DND-41 (cell line): Measurements from ENCODE around the gene DNAH5.

Experiments
- ATAC-seq: fragments of 200-7000 bp; cut with Tn5 transposase; 3 replicates; pipeline ENCODE4 v1.9.1; 2021; ENCODE audit warnings: low read depth; ENCODE audit not compliant: insufficient read depth
- DNase-seq: peaks from one replicate; pipeline ENCODE4 v3.0.0-alpha.2; 2020
- H2AFZ ChIP-seq: 2 replicates; pipeline ENCODE4 v1.6.0; 2012; ENCODE audit warnings: low read depth, low read length
- H3K27ac ChIP-seq: 2 replicates; pipeline ENCODE4 v1.5.1; 2012; ENCODE audit warnings: low read length, inconsistent platforms
- H3K27me3 ChIP-seq: fragments of 200-600 bp; sonication (generic); 2 replicates; pipeline ENCODE4 v1.6.0; 2012; ENCODE audit warnings: low read length, mild to moderate bottlenecking, inconsistent platforms; ENCODE audit not compliant: insufficient read depth, poor library complexity
- H3K36me3 ChIP-seq: 2 replicates; pipeline ENCODE4 v1.5.1; 2012; ENCODE audit warnings: low read length, inconsistent platforms; ENCODE audit not compliant: insufficient read depth
- H3K4me1 ChIP-seq: 2 replicates; pipeline ENCODE4 v1.5.1; 2012; ENCODE audit warnings: mild to moderate bottlenecking, low read length; ENCODE audit not compliant: insufficient read depth
- H3K4me2 ChIP-seq: 2 replicates; pipeline ENCODE4 v1.6.0; 2012; ENCODE audit warnings: mild to moderate bottlenecking, moderate library complexity, low read length, inconsistent platforms; ENCODE audit not compliant: insufficient read depth
- H3K4me3 ChIP-seq, 2 experiments: fragments of 200-600 bp in 1 of 2; shearing (Covaris generic) in 1 of 2; 2 replicates each; pipeline ENCODE4 v1.5.1; 2012 to 2016; ENCODE audit warnings: inconsistent platforms in 2 of 2, low read length in 2 of 2, mild to moderate bottlenecking in 2 of 2, low read depth in 1 of 2, moderate library complexity in 1 of 2
- H3K79me2 ChIP-seq: 2 replicates; pipeline ENCODE4 v1.6.0; 2012; ENCODE audit warnings: low read length, inconsistent platforms; ENCODE audit not compliant: insufficient read depth
- H3K9ac ChIP-seq: 2 replicates; pipeline ENCODE4 v1.6.0; 2012; ENCODE audit warnings: low read depth, mild to moderate bottlenecking, inconsistent platforms, low read length, moderate library complexity
- H3K9me3 ChIP-seq: 2 replicates; pipeline ENCODE4 v1.5.1; 2012; ENCODE audit warnings: low read length, moderate library complexity, mild to moderate bottlenecking, inconsistent platforms; ENCODE audit not compliant: insufficient read depth, severe bottlenecking
- H4K20me1 ChIP-seq: 2 replicates; pipeline ENCODE4 v1.6.0; 2012; ENCODE audit warnings: low read length; ENCODE audit not compliant: insufficient read depth
- CTCF ChIP-seq: IDR thresholded peaks from 2 replicates; pipeline ENCODE4 v1.5.1; 2012; ENCODE audit warnings: borderline replicate concordance, low read length, moderate library complexity, mild to moderate bottlenecking; ENCODE audit not compliant: poor library complexity, severe bottlenecking; ENCODE audit errors: extremely low read depth
- EZH2 ChIP-seq: IDR thresholded peaks from 3 replicates; pipeline ENCODE4 v1.6.1; 2012; ENCODE audit warnings: borderline replicate concordance, low read depth, mild to moderate bottlenecking, moderate library complexity, low read length, inconsistent platforms; ENCODE audit not compliant: severe bottlenecking

Gene DNAH5

DNA sequence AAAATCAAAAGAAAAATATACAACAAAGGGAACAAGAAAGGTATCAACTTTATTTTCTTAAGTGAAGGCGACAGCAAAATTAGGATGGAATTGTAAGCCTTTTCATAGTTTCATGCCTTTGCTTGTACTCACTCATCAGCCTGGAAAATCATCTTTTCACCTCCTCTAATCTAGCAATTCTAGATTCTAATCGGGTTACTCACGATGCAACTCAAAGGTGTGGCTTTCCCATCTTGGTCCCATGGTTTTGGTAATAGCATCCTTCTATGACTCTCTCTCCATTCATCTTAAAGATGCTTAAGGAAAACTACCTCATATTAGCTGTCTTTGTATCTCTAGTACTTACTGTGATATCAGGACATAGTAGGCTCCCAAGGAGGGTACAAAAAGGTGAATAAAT is 30.5 kb downstream of the DNAH5 start:
- H3K27me3 ChIP-seq: no peaks in the 10 kb centered on the region
- DNase-seq: no peak
- H3K27ac ChIP-seq: no peak overlapping the region

DNA sequence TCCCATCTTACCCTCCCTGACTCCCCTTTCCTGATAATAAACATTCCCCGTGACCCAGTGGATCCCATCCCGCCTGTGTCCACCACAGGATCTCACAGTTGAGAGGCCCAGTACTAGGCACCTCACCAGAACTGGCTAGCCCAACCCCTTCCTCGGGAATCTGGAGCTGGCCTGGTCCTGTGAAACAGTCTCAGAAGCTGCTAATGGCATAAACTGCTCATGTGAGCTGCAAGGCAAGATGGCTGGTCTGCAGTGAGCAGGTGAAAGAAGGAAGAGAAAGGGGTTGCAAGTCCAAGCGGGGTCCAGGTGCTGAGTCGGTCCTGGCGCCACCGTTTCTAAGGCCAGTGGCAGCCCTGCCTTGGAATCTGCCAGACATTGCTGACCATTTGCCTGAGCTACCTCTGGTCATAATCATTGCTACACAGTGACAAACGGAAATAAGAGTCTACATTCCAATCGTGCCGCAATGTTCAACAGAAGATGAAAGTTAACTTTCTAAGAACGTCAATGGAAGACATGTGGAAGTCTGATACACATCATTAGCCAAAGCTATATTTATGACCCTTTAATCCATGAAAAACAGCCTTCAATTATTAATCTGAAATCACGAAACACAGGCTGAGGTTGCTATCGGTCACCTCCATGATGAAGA is 33.7 kb downstream of the DNAH5 start:
- Histone ChIP-seq H4K20me1 (no peaks in the 10 kb centered on the region), H3K4me3 (no peak overlapping the region), H3K79me2 (no peaks in the 10 kb centered on the region), H3K27ac (no peak overlapping the region), H2AFZ (no peak overlapping the region), H3K4me1 (no peaks in the 10 kb centered on the region), H3K36me3 (no peaks in the 10 kb centered on the region), H3K9ac (no peak overlapping the region), H3K4me2 (no peak overlapping the region), H3K27me3 (no peaks in the 10 kb centered on the region), H3K9me3 (no peaks in the 10 kb centered on the region)
- no peak for DNase-seq
- TF ChIP-seq EZH2: no peak
- TF ChIP-seq CTCF: no peak
- ATAC-seq: no peak

More for the DNA sequence above, 30.5 kb downstream of the DNAH5 start:
- no peaks in the 10 kb centered on the region for H3K36me3 ChIP-seq
- H3K9me3 ChIP-seq: no peaks in the 10 kb centered on the region
- no peaks in the 10 kb centered on the region for H3K4me1 ChIP-seq
- no peak overlapping the region for H3K9ac ChIP-seq
- no peak overlapping the region for H2AFZ ChIP-seq
- no peaks in the 10 kb centered on the region for H3K79me2 ChIP-seq
- ATAC-seq: no peak
- H3K4me2 ChIP-seq: no peak overlapping the region
- no peaks in the 10 kb centered on the region for H4K20me1 ChIP-seq
- no peak for TF ChIP-seq EZH2
- no peak for TF ChIP-seq CTCF
- no peak overlapping the region for H3K4me3 ChIP-seq

DNA sequence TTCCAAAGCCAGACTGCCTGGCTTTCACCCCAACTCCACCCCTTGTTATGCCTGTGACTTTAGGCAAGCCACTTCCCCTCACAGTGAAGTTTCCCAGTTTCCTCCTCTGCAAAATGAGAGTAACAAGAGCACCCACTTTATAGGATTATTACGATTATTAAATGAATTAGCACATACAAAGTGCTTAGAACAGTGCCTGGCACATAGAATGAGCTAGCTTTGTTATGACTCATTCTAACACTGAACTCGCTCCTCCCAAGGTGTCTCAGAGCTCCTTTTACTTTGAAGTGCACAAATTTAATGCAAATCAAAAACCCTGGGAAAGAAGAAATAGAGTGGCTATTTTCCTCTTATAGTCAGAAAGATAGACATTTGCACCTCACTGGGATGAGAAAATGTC is 34.3 kb downstream of the DNAH5 start:
- H2AFZ ChIP-seq: no peak overlapping the region
- H3K9me3 ChIP-seq: no peaks in the 10 kb centered on the region
- ATAC-seq: no peak

More for the DNA sequence above, 34.3 kb downstream of the DNAH5 start:
- no peak for DNase-seq
- H4K20me1 ChIP-seq: no peaks in the 10 kb centered on the region
- H3K4me1 ChIP-seq: no peaks in the 10 kb centered on the region
- no peaks in the 10 kb centered on the region for H3K27me3 ChIP-seq
- H3K4me3 ChIP-seq: no peak overlapping the region
- H3K27ac ChIP-seq: no peak overlapping the region
- H3K4me2 ChIP-seq: no peak overlapping the region
- no peaks in the 10 kb centered on the region for H3K79me2 ChIP-seq
- no peak overlapping the region for H3K9ac ChIP-seq
- no peaks in the 10 kb centered on the region for H3K36me3 ChIP-seq
- no peak for TF ChIP-seq CTCF
- no peak for TF ChIP-seq EZH2
